Ishikawa (cell line): ENCODE results near the gene ZNF423.

Source experiments
- CEBPB ChIP-seq: IDR thresholded peaks from 2 replicates; pipeline ENCODE4 v1.6.1; 2012
- CREB1 ChIP-seq: IDR thresholded peaks from 2 replicates; pipeline ENCODE4 v1.6.1; 2012; ENCODE audit warnings: low read depth
- EGR1 ChIP-seq: IDR thresholded peaks from 2 replicates; pipeline ENCODE4 v1.6.1; 2012
- EP300 ChIP-seq: IDR thresholded peaks from 2 replicates; pipeline ENCODE4 v1.6.1; 2012; ENCODE audit warnings: borderline replicate concordance
- FOXM1 ChIP-seq: IDR thresholded peaks from 2 replicates; pipeline ENCODE4 v1.6.1; 2012; ENCODE audit warnings: low read depth, borderline replicate concordance
- NFIC ChIP-seq: IDR thresholded peaks from 2 replicates; pipeline ENCODE4 v1.6.1; 2012
- RAD21 ChIP-seq: IDR thresholded peaks from 2 replicates; pipeline ENCODE4 v1.6.1; 2012; ENCODE audit warnings: low read depth
- TAF1 ChIP-seq: IDR thresholded peaks from 2 replicates; pipeline ENCODE4 v1.6.1; 2012; ENCODE audit warnings: low read depth, mild to moderate bottlenecking
- TCF12 ChIP-seq: IDR thresholded peaks from 2 replicates; pipeline ENCODE4 v1.6.1; 2012; ENCODE audit warnings: low read depth
- TEAD4 ChIP-seq: IDR thresholded peaks from 2 replicates; pipeline ENCODE4 v1.6.1; 2012
- YY1 ChIP-seq: IDR thresholded peaks from 2 replicates; pipeline ENCODE4 v1.6.1; 2012; ENCODE audit warnings: low read depth
- ZBTB7A ChIP-seq: IDR thresholded peaks from 2 replicates; pipeline ENCODE4 v1.6.1; 2012; ENCODE audit warnings: low read depth
- TF ChIP-seq, protein P1 (sequence below): IDR thresholded peaks from 2 replicates; pipeline ENCODE4 v1.6.1; 2012
- TF ChIP-seq, protein P2 (sequence below): IDR thresholded peaks from 2 replicates; pipeline ENCODE4 v1.6.1; 2012; ENCODE audit warnings: low read depth, mild to moderate bottlenecking
- TF ChIP-seq, protein P3 (sequence below): IDR thresholded peaks from 2 replicates; pipeline ENCODE4 v1.6.1; 2012

Gene ZNF423

DNA sequence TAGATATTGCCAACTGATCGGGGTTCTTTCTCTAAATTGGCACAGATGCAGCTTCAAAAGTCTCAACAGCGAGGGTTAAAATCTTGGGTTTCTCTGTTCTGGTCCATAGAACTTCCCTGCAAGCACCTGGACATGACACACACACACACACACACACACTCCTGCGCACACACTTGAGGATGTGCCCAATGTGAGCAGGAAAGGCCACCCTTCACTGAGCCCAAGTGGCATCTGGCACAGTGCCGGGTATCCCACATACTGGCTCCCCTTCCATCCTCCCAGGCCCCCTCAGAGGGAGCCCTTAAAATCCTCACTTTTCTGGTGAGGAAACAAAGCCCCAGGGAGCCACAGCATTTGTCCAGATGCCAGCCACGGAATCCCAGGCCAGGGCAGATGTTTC lies 55.5 kb downstream of the ZNF423 start:
- TF ChIP-seq TCF12, result 0 out of 2 replicates have a peak, but pooled peaks have one; percentile 27
- TF ChIP-seq, protein P1, sequence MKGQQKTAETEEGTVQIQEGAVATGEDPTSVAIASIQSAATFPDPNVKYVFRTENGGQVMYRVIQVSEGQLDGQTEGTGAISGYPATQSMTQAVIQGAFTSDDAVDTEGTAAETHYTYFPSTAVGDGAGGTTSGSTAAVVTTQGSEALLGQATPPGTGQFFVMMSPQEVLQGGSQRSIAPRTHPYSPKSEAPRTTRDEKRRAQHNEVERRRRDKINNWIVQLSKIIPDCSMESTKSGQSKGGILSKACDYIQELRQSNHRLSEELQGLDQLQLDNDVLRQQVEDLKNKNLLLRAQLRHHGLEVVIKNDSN, result no peak
- no peak for TF ChIP-seq CEBPB
- peak; percentile 20; the same call in 1 of the 2 replicates for TF ChIP-seq EP300
- TF ChIP-seq YY1, result no peak
- TF ChIP-seq NFIC, result peak; percentile 49; the same call in 1 of the 2 replicates

DNA sequence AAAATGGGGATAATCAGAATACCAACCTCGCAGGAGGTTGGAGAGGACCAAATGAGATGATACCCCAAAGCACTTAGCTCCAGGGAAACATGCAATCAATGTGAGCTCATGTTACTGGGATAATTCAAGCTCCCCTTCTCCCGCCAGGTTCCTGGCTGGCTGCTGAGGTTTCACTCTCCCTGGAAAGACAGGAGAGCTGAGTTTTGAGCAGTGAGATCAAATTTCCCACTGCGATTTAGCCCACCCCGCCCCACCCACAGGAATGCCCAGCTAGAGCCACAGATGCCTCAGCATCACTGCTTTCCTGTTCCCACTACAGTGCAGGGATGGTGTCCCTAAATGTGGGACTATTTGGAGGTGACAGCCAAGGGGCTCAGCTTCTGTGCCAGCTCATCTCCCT lies 56.7 kb downstream of the ZNF423 start:
- TF ChIP-seq, protein P2, sequence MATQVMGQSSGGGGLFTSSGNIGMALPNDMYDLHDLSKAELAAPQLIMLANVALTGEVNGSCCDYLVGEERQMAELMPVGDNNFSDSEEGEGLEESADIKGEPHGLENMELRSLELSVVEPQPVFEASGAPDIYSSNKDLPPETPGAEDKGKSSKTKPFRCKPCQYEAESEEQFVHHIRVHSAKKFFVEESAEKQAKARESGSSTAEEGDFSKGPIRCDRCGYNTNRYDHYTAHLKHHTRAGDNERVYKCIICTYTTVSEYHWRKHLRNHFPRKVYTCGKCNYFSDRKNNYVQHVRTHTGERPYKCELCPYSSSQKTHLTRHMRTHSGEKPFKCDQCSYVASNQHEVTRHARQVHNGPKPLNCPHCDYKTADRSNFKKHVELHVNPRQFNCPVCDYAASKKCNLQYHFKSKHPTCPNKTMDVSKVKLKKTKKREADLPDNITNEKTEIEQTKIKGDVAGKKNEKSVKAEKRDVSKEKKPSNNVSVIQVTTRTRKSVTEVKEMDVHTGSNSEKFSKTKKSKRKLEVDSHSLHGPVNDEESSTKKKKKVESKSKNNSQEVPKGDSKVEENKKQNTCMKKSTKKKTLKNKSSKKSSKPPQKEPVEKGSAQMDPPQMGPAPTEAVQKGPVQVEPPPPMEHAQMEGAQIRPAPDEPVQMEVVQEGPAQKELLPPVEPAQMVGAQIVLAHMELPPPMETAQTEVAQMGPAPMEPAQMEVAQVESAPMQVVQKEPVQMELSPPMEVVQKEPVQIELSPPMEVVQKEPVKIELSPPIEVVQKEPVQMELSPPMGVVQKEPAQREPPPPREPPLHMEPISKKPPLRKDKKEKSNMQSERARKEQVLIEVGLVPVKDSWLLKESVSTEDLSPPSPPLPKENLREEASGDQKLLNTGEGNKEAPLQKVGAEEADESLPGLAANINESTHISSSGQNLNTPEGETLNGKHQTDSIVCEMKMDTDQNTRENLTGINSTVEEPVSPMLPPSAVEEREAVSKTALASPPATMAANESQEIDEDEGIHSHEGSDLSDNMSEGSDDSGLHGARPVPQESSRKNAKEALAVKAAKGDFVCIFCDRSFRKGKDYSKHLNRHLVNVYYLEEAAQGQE, result no peak
- TF ChIP-seq EP300 (peak; percentile 63; the same call in 1 of the 2 replicates), TEAD4 (peak; percentile 34; the same call in 1 of the 2 replicates), FOXM1 (no peak), TCF12 (0 out of 2 replicates have a peak, but pooled peaks have one; percentile 29)

DNA sequence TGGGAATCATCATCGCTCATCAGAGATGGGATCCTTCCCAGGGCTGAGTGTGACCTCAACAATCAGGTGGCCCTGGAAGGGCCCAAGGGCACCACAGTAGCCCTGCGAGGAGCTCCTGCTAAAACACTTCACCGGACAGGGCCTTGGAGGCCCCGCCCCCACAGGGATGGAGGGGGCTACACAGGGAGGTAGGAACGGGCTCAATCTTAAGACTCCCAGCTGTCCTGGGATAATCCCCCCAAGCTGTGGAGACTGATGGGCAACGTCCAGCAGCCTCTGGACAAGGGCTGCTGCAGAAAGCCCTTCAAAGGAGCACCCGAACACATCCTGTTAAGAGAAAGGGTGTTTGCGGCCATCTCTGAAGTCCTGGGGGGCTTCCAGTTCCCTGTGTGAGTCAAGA lies 60.4 kb downstream of the ZNF423 start:
- TF ChIP-seq TCF12, result no peak
- TF ChIP-seq ZBTB7A, result no peak
- no peak for TF ChIP-seq CEBPB
- no peak for TF ChIP-seq NFIC

DNA sequence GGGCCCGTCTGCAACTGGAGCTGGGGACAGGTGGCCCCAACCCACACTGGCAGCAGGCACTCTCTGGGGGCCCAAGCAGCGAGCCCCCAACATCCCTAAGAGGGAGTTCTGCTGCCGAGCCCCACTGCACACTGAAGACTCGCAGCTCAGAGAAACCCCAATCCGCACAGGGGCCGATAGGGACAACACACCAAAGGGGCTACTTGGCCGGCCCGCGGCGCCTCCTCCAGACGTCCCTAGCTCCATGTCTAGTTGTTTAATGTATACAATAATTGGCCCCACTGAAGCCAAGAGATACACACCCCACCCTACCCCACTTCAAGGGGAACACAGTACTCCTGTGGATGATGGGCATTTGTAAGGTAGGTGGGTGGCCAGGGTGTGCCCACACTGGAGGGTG lies 62.7 kb downstream of the ZNF423 start:
- TF ChIP-seq TAF1 (no peak), TEAD4 (no peak), CREB1 (no peak), ZBTB7A (no peak), RAD21 (no peak), EGR1 (no peak), CEBPB (no peak), EP300 (no peak), NFIC (no peak), FOXM1 (no peak), TCF12 (no peak), YY1 (no peak)
- TF ChIP-seq, protein P3, sequence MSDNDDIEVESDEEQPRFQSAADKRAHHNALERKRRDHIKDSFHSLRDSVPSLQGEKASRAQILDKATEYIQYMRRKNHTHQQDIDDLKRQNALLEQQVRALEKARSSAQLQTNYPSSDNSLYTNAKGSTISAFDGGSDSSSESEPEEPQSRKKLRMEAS, result no peak
- TF ChIP-seq, protein P2, result no peak
- TF ChIP-seq, protein P1, result no peak

DNA sequence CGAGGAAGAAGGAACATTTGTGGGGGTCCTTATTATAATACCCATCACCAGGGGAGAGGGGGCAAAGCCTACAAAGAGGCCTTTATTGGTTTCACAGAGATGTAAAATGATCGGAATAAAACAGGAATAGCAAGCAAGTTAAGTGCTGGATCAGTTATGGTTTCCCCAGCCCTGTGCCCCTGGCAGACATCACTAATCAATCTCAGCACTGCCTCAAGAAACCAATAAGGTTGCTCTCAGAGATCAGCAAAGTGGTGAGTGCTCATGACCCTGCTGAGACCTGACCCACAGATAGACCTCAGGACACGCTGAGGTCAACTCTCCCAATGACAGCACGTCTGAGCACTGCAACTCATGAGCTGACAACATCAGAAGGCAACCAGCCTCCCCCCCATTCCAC lies 66.3 kb downstream of the ZNF423 start:
- TF ChIP-seq CREB1, result no peak
- no peak for TF ChIP-seq TEAD4
- no peak for TF ChIP-seq ZBTB7A
- TF ChIP-seq EP300, result no peak
- TF ChIP-seq RAD21, result no peak
- no peak for TF ChIP-seq CEBPB
- TF ChIP-seq NFIC, result no peak
- no peak for TF ChIP-seq TAF1
- no peak for TF ChIP-seq FOXM1
- TF ChIP-seq EGR1, result no peak
- TF ChIP-seq, protein P2, result no peak
- TF ChIP-seq, protein P3, result no peak
- TF ChIP-seq TCF12, result no peak
- TF ChIP-seq, protein P1, result no peak
- TF ChIP-seq YY1, result no peak
